Osteoblast (primary cell): ENCODE data around the gene IL10RA. TPM values are rescaled to one million over a fixed set of nuclear protein-coding genes. Genes with fewer than 3 reads are reported as not detected.

Experiments
- DNase-seq: peaks from one replicate; pipeline ENCODE4 v3.0.0; 2011; ENCODE audit warnings: low spot score, mixed read lengths; ENCODE audit not compliant: insufficient read length; ENCODE audit errors: missing footprints
- H2AFZ ChIP-seq: 2 replicates; pipeline ENCODE4 v1.6.0; 2011; ENCODE audit warnings: mild to moderate bottlenecking, low read length
- H3K27ac ChIP-seq: 2 replicates; pipeline ENCODE4 v1.5.1; 2011; ENCODE audit warnings: mild to moderate bottlenecking, low read depth, low read length, moderate library complexity
- H3K27me3 ChIP-seq: 2 replicates; pipeline ENCODE4 v1.6.0; 2012; ENCODE audit warnings: mild to moderate bottlenecking, control low read depth, inconsistent platforms, low read length, moderate library complexity; ENCODE audit not compliant: insufficient read depth
- H3K36me3 ChIP-seq: 2 replicates; pipeline ENCODE4 v1.5.1; 2011; ENCODE audit warnings: mild to moderate bottlenecking, low read length, control low read depth, moderate library complexity; ENCODE audit not compliant: insufficient read depth
- H3K4me1 ChIP-seq: 2 replicates; pipeline ENCODE4 v1.5.1; 2011; ENCODE audit warnings: mild to moderate bottlenecking, low read length, control low read depth, moderate library complexity; ENCODE audit not compliant: insufficient read depth
- H3K4me2 ChIP-seq: 2 replicates; pipeline ENCODE4 v1.6.0; 2011; ENCODE audit warnings: mild to moderate bottlenecking, low read length; ENCODE audit not compliant: insufficient read depth
- H3K4me3 ChIP-seq: fragments of 200-600 bp; sonication (generic); 3 replicates; pipeline ENCODE4 v1.5.1; 2012; ENCODE audit warnings: mild to moderate bottlenecking, low read length, inconsistent platforms; ENCODE audit not compliant: insufficient read depth
- H3K79me2 ChIP-seq: 2 replicates; pipeline ENCODE4 v1.6.0; 2012; ENCODE audit warnings: mild to moderate bottlenecking, low read length, control low read depth, inconsistent platforms; ENCODE audit not compliant: insufficient read depth
- H3K9me3 ChIP-seq: 2 replicates; pipeline ENCODE4 v1.5.1; 2011; ENCODE audit warnings: low read depth, low read length, control low read depth
- H4K20me1 ChIP-seq: 2 replicates; pipeline ENCODE4 v1.6.0; 2012; ENCODE audit warnings: mild to moderate bottlenecking, low read length, control low read depth; ENCODE audit not compliant: insufficient read depth
- total RNA-seq: library from RNA; depleted of rRNA; stranded (reverse); fragments of >200 nt; gene quantifications from 2 replicates; pipeline ENCODE4 v1.2.3, GENCODE V29; 2012
- TF ChIP-seq, protein P1 (sequence below): IDR thresholded peaks from 2 replicates; pipeline ENCODE4 v1.5.1; 2011; ENCODE audit warnings: mild to moderate bottlenecking, low read depth, low read length, moderate library complexity; ENCODE audit errors: extremely low read depth

The IL10RA gene
- total RNA-seq, 1 donor, result 1.1 TPM

- TF ChIP-seq, protein P1, sequence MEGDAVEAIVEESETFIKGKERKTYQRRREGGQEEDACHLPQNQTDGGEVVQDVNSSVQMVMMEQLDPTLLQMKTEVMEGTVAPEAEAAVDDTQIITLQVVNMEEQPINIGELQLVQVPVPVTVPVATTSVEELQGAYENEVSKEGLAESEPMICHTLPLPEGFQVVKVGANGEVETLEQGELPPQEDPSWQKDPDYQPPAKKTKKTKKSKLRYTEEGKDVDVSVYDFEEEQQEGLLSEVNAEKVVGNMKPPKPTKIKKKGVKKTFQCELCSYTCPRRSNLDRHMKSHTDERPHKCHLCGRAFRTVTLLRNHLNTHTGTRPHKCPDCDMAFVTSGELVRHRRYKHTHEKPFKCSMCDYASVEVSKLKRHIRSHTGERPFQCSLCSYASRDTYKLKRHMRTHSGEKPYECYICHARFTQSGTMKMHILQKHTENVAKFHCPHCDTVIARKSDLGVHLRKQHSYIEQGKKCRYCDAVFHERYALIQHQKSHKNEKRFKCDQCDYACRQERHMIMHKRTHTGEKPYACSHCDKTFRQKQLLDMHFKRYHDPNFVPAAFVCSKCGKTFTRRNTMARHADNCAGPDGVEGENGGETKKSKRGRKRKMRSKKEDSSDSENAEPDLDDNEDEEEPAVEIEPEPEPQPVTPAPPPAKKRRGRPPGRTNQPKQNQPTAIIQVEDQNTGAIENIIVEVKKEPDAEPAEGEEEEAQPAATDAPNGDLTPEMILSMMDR, result no peak
- Histone ChIP-seq H3K79me2 (no peaks in the 10 kb centered on the region), H3K27ac (no peak overlapping the region), H3K27me3 (no peaks in the 10 kb centered on the region), H4K20me1 (no peaks in the 10 kb centered on the region), H3K9me3 (no peaks in the 10 kb centered on the region), H3K4me1 (no peaks in the 10 kb centered on the region), H3K36me3 (no peaks in the 10 kb centered on the region), H3K4me2 (no peak overlapping the region), H2AFZ (no peak overlapping the region), H3K4me3 (no peak overlapping the region)
- no peak for DNase-seq
These were observed 12.6 kb downstream of the IL10RA start for GRCh38 chr11:117998664-117999353.

DNA sequence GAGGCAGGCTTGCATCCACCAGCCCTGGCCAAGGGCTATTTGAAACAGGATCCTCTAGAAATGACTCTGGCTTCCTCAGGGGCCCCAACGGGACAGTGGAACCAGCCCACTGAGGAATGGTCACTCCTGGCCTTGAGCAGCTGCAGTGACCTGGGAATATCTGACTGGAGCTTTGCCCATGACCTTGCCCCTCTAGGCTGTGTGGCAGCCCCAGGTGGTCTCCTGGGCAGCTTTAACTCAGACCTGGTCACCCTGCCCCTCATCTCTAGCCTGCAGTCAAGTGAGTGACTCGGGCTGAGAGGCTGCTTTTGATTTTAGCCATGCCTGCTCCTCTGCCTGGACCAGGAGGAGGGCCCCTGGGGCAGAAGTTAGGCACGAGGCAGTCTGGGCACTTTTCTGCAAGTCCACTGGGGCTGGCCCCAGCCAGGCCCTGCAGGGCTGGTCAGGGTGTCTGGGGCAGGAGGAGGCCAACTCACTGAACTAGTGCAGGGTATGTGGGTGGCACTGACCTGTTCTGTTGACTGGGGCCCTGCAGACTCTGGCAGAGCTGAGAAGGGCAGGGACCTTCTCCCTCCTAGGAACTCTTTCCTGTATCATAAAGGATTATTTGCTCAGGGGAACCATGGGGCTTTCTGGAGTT, 13.3 kb downstream of the IL10RA start:
- TF ChIP-seq, protein P1, result no peak
- no peaks in the 10 kb centered on the region for H3K9me3 ChIP-seq
- no peak for DNase-seq
- H3K36me3 ChIP-seq, result no peaks in the 10 kb centered on the region
- H3K27me3 ChIP-seq, result no peaks in the 10 kb centered on the region
- no peak overlapping the region for H2AFZ ChIP-seq
- no peaks in the 10 kb centered on the region for H3K4me1 ChIP-seq
- H3K79me2 ChIP-seq, result no peaks in the 10 kb centered on the region
- no peak overlapping the region for H3K27ac ChIP-seq
- H3K4me2 ChIP-seq, result no peak overlapping the region
- no peaks in the 10 kb centered on the region for H4K20me1 ChIP-seq
- H3K4me3 ChIP-seq, result no peak overlapping the region

- no peak overlapping the region for H2AFZ ChIP-seq
- TF ChIP-seq, protein P1, result no peak
These were observed 14.1 kb downstream of the IL10RA start for GRCh38 chr11:118000067-118000849.

GRCh38 chr11:118000850-118001228, 14.6 kb downstream of the IL10RA start:
- Histone ChIP-seq H3K27me3 (no peaks in the 10 kb centered on the region), H3K4me2 (no peak overlapping the region), H3K4me3 (no peak overlapping the region), H3K27ac (no peak overlapping the region), H3K4me1 (no peaks in the 10 kb centered on the region), H2AFZ (no peak overlapping the region), H4K20me1 (no peaks in the 10 kb centered on the region), H3K9me3 (no peaks in the 10 kb centered on the region), H3K79me2 (no peaks in the 10 kb centered on the region), H3K36me3 (no peaks in the 10 kb centered on the region)
- TF ChIP-seq, protein P1, result no peak
- DNase-seq, result no peak

More at GRCh38 chr11:118000067-118000849, 14.1 kb downstream of the IL10RA start:
- H3K4me3 ChIP-seq, result no peak overlapping the region
- H3K4me1 ChIP-seq, result no peaks in the 10 kb centered on the region
- H3K9me3 ChIP-seq, result no peaks in the 10 kb centered on the region
- H3K36me3 ChIP-seq, result no peaks in the 10 kb centered on the region
- no peak overlapping the region for H3K27ac ChIP-seq
- DNase-seq, result no peak
- H3K79me2 ChIP-seq, result no peaks in the 10 kb centered on the region
- H3K27me3 ChIP-seq, result no peaks in the 10 kb centered on the region
- no peak overlapping the region for H3K4me2 ChIP-seq
- H4K20me1 ChIP-seq, result no peaks in the 10 kb centered on the region
